Fibroblast of lung (primary cell): Measurements from ENCODE around the gene ANO3.

Experiments
- CTCF ChIP-seq, 2 donors: IDR thresholded peaks in 1 of 2; conservative IDR thresholded peaks in 1 of 2; 1 replicate in 1 of 2; 2 replicates in 1 of 2; pipeline ENCODE4 v1.5.1; 2011 to 2012; ENCODE audit warnings: low read length in 2 of 2, control low read depth in 1 of 2, inconsistent platforms in 1 of 2, low read depth in 1 of 2, mild to moderate bottlenecking in 1 of 2
- EZH2 ChIP-seq: IDR thresholded peaks from 2 replicates; pipeline ENCODE4 v1.5.1; 2012; ENCODE audit warnings: low read length, control low read depth, mild to moderate bottlenecking; ENCODE audit errors: missing control alignments

GRCh38 chr11:26549176-26549575 is 217.2 kb downstream of the ANO3 start:
- TF ChIP-seq CTCF (conservative IDR thresholded peaks at IDR 0.05 in 1 of 2, IDR thresholded peaks at IDR 0.05 in 1 of 2; ENCODE audit: low read depth in 1 of 2, low read length in 2 of 2) = no peak
- TF ChIP-seq EZH2 = no peak
